SK-N-SH (cell line): ENCODE results near the gene NPEPL1. TPM values are rescaled to one million over a fixed set of nuclear protein-coding genes. Genes with fewer than 3 reads are reported as not detected.
A peak's percentile ranks its signal among the peaks of the same experiment; 100 is the strongest.

Experiments
- CTCF ChIA-PET: fragments of 300-600, 350-600 bp; formaldehyde crosslinking; extraction: SDS; loops from one replicate; lab custom pipeline; 2021; lab: Yijun Ruan, JAX
- POLR2A ChIA-PET: fragments of 350-600 bp; sonication (Branson Sonifier 250); formaldehyde crosslinking; extraction: SDS; loops from one replicate; lab custom pipeline; 2020; ENCODE audit warnings: antibody characterized with exemption, inconsistent platforms; lab: Yijun Ruan, JAX
- DNase-seq: peaks from one replicate; pipeline ENCODE4 v3.0.0; 2012
- H2AFZ ChIP-seq: fragments of 200-600 bp; sonication (generic); 2 replicates; pipeline ENCODE4 v1.8.1; 2016; ENCODE audit warnings: antibody characterized with exemption, mild to moderate bottlenecking, low read depth
- H3F3A ChIP-seq: fragments of 200-600 bp; sonication (generic); replicated peaks from 2 replicates; pipeline ENCODE3; 2016; ENCODE audit warnings: antibody characterized with exemption, mild to moderate bottlenecking; ENCODE audit not compliant: insufficient read depth
- H3K27ac ChIP-seq, 2 experiments: fragments of 200-500 bp in 1 of 2; fragments of 200-600 bp in 1 of 2; sonication (Bioruptor generic) in 1 of 2; sonication (generic), shearing (Covaris generic) in 1 of 2; 2 replicates each; pipeline versions ENCODE4 v1.5.1 to v1.6.1; 2014 to 2016; ENCODE audit warnings: low read depth in 2 of 2, inconsistent platforms in 1 of 2, low read length in 1 of 2, mild to moderate bottlenecking in 1 of 2, mixed read lengths in 1 of 2
- H3K27me3 ChIP-seq: fragments of 200-600 bp; sonication (generic), shearing (Covaris generic); 2 replicates; pipeline ENCODE4 v1.6.1; 2016; ENCODE audit warnings: mixed run types; ENCODE audit not compliant: insufficient read depth
- H3K36me3 ChIP-seq, 2 experiments: fragments of 200-500 bp in 1 of 2; fragments of 200-600 bp in 1 of 2; sonication (Bioruptor generic) in 1 of 2; sonication (generic) in 1 of 2; replicated peaks in 1 of 2; 2 replicates each; pipeline versions ENCODE3 to v1.5.1; 2014 to 2016; ENCODE audit warnings: low read length in 1 of 2, mild to moderate bottlenecking in 1 of 2; ENCODE audit not compliant: insufficient read depth in 2 of 2, control insufficient read depth in 1 of 2
- H3K4me1 ChIP-seq, 2 experiments: fragments of 200-500 bp in 1 of 2; fragments of 200-600 bp in 1 of 2; sonication (Bioruptor generic) in 1 of 2; sonication (generic), shearing (Covaris generic) in 1 of 2; 2 replicates each; pipeline versions ENCODE4 v1.5.1 to v1.6.1; 2014 to 2016; ENCODE audit warnings: low read depth in 1 of 2, low read length in 1 of 2, mixed run types in 1 of 2; ENCODE audit not compliant: insufficient read depth in 2 of 2, control insufficient read depth in 1 of 2
- H3K4me2 ChIP-seq: fragments of 200-600 bp; sonication (generic), shearing (Covaris generic); 2 replicates; pipeline ENCODE4 v1.6.1; 2017; ENCODE audit warnings: mixed run types
- H3K4me3 ChIP-seq, 2 experiments: fragments of 200-500 bp in 1 of 2; fragments of 200-600 bp in 1 of 2; sonication (Bioruptor generic) in 1 of 2; sonication (generic), shearing (Covaris generic) in 1 of 2; 2 replicates each; pipeline versions ENCODE4 v1.5.1 to v1.8.1; 2014 to 2016; ENCODE audit warnings: low read depth in 2 of 2, inconsistent platforms in 1 of 2, low read length in 1 of 2, mild to moderate bottlenecking in 1 of 2, mixed read lengths in 1 of 2, moderate library complexity in 1 of 2
- H3K79me2 ChIP-seq: fragments of 200-600 bp; sonication (generic); 2 replicates; pipeline ENCODE4 v1.8.1; 2017; ENCODE audit warnings: mild to moderate bottlenecking; ENCODE audit not compliant: insufficient read depth
- H3K9ac ChIP-seq: fragments of 200-600 bp; sonication (generic); 2 replicates; pipeline ENCODE4 v1.6.1; 2017; ENCODE audit warnings: mixed run types
- H3K9me2 ChIP-seq: fragments of 200-600 bp; sonication (generic); 2 replicates; pipeline ENCODE4 v1.6.1; 2017; ENCODE audit warnings: mixed run types
- H3K9me3 ChIP-seq: fragments of 200-600 bp; sonication (generic); 2 replicates; pipeline ENCODE4 v1.6.1; 2017; ENCODE audit warnings: mixed run types, mild to moderate bottlenecking, moderate library complexity
- H4K20me1 ChIP-seq: fragments of 200-600 bp; sonication (generic); 2 replicates; pipeline ENCODE4 v1.6.1; 2017; ENCODE audit warnings: mild to moderate bottlenecking, mixed run types; ENCODE audit not compliant: insufficient read depth
- FOXJ3 ChIP-seq: sonication (generic); formaldehyde crosslinking; IDR thresholded peaks from 2 replicates; pipeline ENCODE4 v1.5.1; 2020; ENCODE audit warnings: mild to moderate bottlenecking, missing genetic modification reagents
- FOXM1 ChIP-seq: IDR thresholded peaks from 2 replicates; pipeline ENCODE4 v1.4.0; 2012; ENCODE audit warnings: low read depth, mild to moderate bottlenecking
- GABPA ChIP-seq: IDR thresholded peaks from 2 replicates; pipeline ENCODE4 v1.4.0; 2012; ENCODE audit warnings: low read depth, mild to moderate bottlenecking
- GATA2 ChIP-seq: sonication (generic); formaldehyde crosslinking; IDR thresholded peaks from 2 replicates; pipeline ENCODE4 v1.5.0; 2020; ENCODE audit warnings: mild to moderate bottlenecking, missing genetic modification reagents
- JUND ChIP-seq: IDR thresholded peaks from 2 replicates; pipeline ENCODE4 v1.4.0; 2012
- MXI1 ChIP-seq: IDR thresholded peaks from 2 replicates; pipeline ENCODE4 v1.6.1; 2012; ENCODE audit warnings: mild to moderate bottlenecking, low read depth, low read length, improper control_type of control experiment
- NFIC ChIP-seq: IDR thresholded peaks from 2 replicates; pipeline ENCODE4 v1.4.0; 2012; ENCODE audit warnings: borderline replicate concordance
- RAD21 ChIP-seq: IDR thresholded peaks from 2 replicates; pipeline ENCODE4 v1.6.1; 2012; ENCODE audit warnings: mild to moderate bottlenecking, low read length
- RCOR1 ChIP-seq: fragments of 150-350 bp; IDR thresholded peaks from 2 replicates; pipeline ENCODE4 v1.6.1; 2017; ENCODE audit warnings: antibody characterized with exemption, low read length
- RFX5 ChIP-seq: IDR thresholded peaks from 2 replicates; pipeline ENCODE4 v1.6.1; 2012; ENCODE audit warnings: mild to moderate bottlenecking, improper control_type of control experiment, low read length
- RXRA ChIP-seq: IDR thresholded peaks from 2 replicates; pipeline ENCODE4 v1.4.0; 2012; ENCODE audit warnings: low read depth, mild to moderate bottlenecking, borderline replicate concordance
- SIN3A ChIP-seq: IDR thresholded peaks from 2 replicates; pipeline ENCODE4 v1.6.1; 2012; ENCODE audit warnings: low read depth, mild to moderate bottlenecking, low read length, moderate library complexity, borderline replicate concordance
- TAF1 ChIP-seq: IDR thresholded peaks from 2 replicates; pipeline ENCODE4 v1.6.1; 2012; ENCODE audit warnings: low read depth, mild to moderate bottlenecking, low read length, moderate library complexity, borderline replicate concordance
- TCF12 ChIP-seq: IDR thresholded peaks from 2 replicates; pipeline ENCODE4 v1.4.0; 2012
- TEAD4 ChIP-seq: IDR thresholded peaks from 2 replicates; pipeline ENCODE4 v1.4.0; 2012; ENCODE audit warnings: mild to moderate bottlenecking, borderline replicate concordance; ENCODE audit not compliant: insufficient read depth
- YY1 ChIP-seq: IDR thresholded peaks from 2 replicates; pipeline ENCODE4 v1.4.0; 2012; ENCODE audit warnings: low read depth, mild to moderate bottlenecking
- WGBS: methylation state at CpG from one replicate; pipeline ENCODE4 v1.1.6; 2017; ENCODE audit warnings: low lambda C conversion rate; 5-methylcytosine and 5-hydroxymethylcytosine counted together
- polyA plus RNA-seq, 3 experiments: library from polyadenylated mRNA; depleted of rRNA; stranded (reverse); fragments of >200 nt; gene quantifications; 2 replicates each; pipeline ENCODE4 v1.2.3, GENCODE V29; 2012
- TF ChIP-seq, protein P1 (sequence below): IDR thresholded peaks from 2 replicates; pipeline ENCODE4 v1.4.0; 2012; ENCODE audit warnings: low read depth
- TF ChIP-seq, protein P2 (sequence below): fragments of 150-350 bp; IDR thresholded peaks from 2 replicates; pipeline ENCODE4 v1.6.1; 2016; ENCODE audit warnings: mild to moderate bottlenecking, low read depth, low read length
- TF ChIP-seq, protein P3 (sequence below): IDR thresholded peaks from 2 replicates; pipeline ENCODE4 v1.6.1; 2012; ENCODE audit warnings: mild to moderate bottlenecking, low read depth, low read length, moderate library complexity
- TF ChIP-seq, protein P4 (sequence below): fragments of 200-600 bp; sonication (generic); IDR thresholded peaks from 2 replicates; pipeline ENCODE4 v1.6.1; 2017; ENCODE audit warnings: antibody characterized with exemption, mild to moderate bottlenecking, moderate library complexity

NPEPL1 gene
- polyA plus RNA-seq, 1 of the 3 experiments (the other 2 are of a cell fraction), result 2.8 TPM

DNA sequence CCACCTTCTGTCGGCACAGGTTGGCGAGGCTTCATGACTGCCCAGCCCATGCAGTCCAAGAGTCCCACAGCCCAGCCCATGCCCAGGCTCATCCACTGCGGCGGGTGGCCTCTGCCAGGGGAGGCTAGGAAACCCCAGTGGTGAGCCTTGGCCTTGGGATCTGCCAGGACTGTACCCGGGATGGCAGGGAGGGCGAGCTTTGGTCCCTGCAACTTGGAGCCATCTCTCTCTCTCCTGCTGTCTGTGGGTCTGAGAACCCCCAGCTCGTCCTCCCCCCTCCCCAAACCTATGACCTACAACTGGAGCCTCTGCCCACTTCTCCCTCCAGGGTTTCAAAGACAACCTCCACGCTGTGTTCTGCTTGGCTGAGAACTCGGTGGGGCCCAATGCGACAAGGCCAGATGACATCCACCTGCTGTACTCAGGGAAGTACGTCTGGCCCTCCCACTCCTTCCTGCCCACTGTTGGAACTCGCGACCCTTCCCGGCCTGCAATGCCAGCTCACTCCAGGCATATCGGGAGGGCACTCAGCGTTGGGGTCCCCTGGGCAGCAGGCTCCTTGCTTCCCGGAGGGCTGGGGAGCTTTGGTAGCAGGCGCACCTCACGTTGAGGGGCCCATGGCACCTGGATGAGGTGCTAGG, 19.7 kb downstream of the NPEPL1 start:
- 83% methylated on average over 9 of the region's 19 CpGs for WGBS
- H3K27me3 ChIP-seq, result no peaks in the 10 kb centered on the region
- H3K36me3 ChIP-seq, result no peaks in the 10 kb centered on the region
- ChIA-PET CTCF (interaction anchor here (0.8 kb wide), 1 partner anchor 10 kb away, joined by 3 read pairs; no protein-coding TSS in a partner anchor), POLR2A (no interaction called here)
- TF ChIP-seq RAD21, result no peak
- TF ChIP-seq TAF1, result no peak
- no peak for TF ChIP-seq GATA2 (CRISPR knock-in tag)
- TF ChIP-seq NFIC, result no peak
- TF ChIP-seq SIN3A, result no peak
- no peak overlapping the region for H3K9ac ChIP-seq
- no peak overlapping the region for H3K27ac ChIP-seq
- DNase-seq, result peak; percentile 12
- no peak overlapping the region for H3K4me2 ChIP-seq
- no peaks in the 10 kb centered on the region for H3K9me3 ChIP-seq
- H2AFZ ChIP-seq, result no peak overlapping the region
- H3K4me1 ChIP-seq, result peaks cover 0 to 5% of the 10 kb centered on the region in 2 experiments; a peak in 1 of 4 replicates
- H4K20me1 ChIP-seq, result no peaks in the 10 kb centered on the region
- H3K79me2 ChIP-seq, result no peaks in the 10 kb centered on the region
- no peaks in the 10 kb centered on the region for H3K9me2 ChIP-seq
- no peaks in the 10 kb centered on the region for H3F3A ChIP-seq
- no peak overlapping the region for H3K4me3 ChIP-seq

DNA sequence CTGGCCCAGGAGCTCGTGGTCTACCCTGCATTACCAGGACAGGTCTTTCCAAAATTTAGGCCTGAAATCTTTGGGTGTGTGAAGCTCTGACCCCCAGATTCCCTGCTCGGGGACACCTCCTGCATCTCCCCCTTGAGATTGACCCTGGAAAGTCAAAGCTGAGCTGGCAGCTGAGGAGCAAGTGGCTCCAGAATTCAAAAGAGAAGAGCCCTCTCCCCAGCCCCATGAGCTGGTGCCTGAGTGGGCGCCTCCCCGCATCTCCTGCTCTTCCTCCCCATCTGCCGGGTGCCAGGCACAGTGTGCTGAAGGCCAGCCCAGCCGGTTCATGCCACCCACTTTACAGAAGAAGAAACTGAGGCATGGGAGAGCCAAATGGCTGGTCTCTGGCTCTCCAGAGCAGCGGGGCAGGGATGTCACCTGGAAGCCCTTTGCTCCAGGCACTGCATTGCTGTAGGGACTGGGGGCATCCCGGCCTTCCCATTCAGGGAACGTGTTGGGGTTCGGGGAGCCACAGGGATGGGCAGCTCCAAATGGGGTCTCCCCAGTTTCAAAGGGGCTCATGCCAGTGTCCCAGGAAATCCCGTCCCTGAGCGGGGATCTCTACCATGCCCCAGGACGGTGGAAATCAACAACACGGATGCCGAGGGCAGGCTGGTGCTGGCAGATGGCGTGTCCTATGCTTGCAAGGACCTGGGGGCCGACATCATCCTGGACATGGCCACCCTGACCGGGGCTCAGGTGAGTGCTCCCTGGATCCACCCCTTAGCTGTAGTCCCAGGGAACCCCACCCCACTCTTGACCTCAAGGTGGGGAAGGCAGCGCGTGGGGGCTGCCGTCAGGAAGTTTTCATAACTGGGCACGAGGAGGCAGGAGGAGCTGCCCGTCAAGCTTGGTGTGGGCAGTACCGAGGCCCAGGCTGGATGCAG, 20.5 kb downstream of the NPEPL1 start:
- DNase-seq, result peak; percentile 19
- Histone ChIP-seq H3K4me3 (no peak overlapping the region), H3K79me2 (no peaks in the 10 kb centered on the region), H3K9me3 (no peaks in the 10 kb centered on the region), H3K4me2 (no peak overlapping the region), H3K36me3 (no peaks in the 10 kb centered on the region), H4K20me1 (no peaks in the 10 kb centered on the region), H3K4me1 (peaks cover 0 to 5% of the 10 kb centered on the region in 2 experiments; a peak in 1 of 4 replicates), H2AFZ (no peak overlapping the region), H3K9me2 (no peaks in the 10 kb centered on the region), H3F3A (no peaks in the 10 kb centered on the region), H3K27ac (no peak overlapping the region), H3K27me3 (no peaks in the 10 kb centered on the region), H3K9ac (no peak overlapping the region)
- POLR2A ChIA-PET, result no interaction called here
- 81% methylated on average over 6 of the region's 24 CpGs for WGBS
- CTCF ChIA-PET, result interaction anchor here (0.6 to 0.8 kb wide), 2 partner anchors 10 to 62 kb away, joined by 3 read pairs; partner anchors contain the start of gene STX16
- TF ChIP-seq TEAD4 (no peak), RCOR1 (no peak), NFIC (no peak), RXRA (no peak), SIN3A (no peak), TCF12 (no peak), JUND (no peak), MXI1 (no peak), RFX5 (no peak), FOXJ3 (CRISPR knock-in tag) (no peak), GABPA (no peak), YY1 (no peak), FOXM1 (no peak)
- TF ChIP-seq, protein P1, sequence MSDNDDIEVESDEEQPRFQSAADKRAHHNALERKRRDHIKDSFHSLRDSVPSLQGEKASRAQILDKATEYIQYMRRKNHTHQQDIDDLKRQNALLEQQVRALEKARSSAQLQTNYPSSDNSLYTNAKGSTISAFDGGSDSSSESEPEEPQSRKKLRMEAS, result no peak
- TF ChIP-seq, protein P2, sequence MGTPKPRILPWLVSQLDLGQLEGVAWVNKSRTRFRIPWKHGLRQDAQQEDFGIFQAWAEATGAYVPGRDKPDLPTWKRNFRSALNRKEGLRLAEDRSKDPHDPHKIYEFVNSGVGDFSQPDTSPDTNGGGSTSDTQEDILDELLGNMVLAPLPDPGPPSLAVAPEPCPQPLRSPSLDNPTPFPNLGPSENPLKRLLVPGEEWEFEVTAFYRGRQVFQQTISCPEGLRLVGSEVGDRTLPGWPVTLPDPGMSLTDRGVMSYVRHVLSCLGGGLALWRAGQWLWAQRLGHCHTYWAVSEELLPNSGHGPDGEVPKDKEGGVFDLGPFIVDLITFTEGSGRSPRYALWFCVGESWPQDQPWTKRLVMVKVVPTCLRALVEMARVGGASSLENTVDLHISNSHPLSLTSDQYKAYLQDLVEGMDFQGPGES, result no peak
- TF ChIP-seq, protein P3, sequence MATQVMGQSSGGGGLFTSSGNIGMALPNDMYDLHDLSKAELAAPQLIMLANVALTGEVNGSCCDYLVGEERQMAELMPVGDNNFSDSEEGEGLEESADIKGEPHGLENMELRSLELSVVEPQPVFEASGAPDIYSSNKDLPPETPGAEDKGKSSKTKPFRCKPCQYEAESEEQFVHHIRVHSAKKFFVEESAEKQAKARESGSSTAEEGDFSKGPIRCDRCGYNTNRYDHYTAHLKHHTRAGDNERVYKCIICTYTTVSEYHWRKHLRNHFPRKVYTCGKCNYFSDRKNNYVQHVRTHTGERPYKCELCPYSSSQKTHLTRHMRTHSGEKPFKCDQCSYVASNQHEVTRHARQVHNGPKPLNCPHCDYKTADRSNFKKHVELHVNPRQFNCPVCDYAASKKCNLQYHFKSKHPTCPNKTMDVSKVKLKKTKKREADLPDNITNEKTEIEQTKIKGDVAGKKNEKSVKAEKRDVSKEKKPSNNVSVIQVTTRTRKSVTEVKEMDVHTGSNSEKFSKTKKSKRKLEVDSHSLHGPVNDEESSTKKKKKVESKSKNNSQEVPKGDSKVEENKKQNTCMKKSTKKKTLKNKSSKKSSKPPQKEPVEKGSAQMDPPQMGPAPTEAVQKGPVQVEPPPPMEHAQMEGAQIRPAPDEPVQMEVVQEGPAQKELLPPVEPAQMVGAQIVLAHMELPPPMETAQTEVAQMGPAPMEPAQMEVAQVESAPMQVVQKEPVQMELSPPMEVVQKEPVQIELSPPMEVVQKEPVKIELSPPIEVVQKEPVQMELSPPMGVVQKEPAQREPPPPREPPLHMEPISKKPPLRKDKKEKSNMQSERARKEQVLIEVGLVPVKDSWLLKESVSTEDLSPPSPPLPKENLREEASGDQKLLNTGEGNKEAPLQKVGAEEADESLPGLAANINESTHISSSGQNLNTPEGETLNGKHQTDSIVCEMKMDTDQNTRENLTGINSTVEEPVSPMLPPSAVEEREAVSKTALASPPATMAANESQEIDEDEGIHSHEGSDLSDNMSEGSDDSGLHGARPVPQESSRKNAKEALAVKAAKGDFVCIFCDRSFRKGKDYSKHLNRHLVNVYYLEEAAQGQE, result no peak
- TF ChIP-seq, protein P4, sequence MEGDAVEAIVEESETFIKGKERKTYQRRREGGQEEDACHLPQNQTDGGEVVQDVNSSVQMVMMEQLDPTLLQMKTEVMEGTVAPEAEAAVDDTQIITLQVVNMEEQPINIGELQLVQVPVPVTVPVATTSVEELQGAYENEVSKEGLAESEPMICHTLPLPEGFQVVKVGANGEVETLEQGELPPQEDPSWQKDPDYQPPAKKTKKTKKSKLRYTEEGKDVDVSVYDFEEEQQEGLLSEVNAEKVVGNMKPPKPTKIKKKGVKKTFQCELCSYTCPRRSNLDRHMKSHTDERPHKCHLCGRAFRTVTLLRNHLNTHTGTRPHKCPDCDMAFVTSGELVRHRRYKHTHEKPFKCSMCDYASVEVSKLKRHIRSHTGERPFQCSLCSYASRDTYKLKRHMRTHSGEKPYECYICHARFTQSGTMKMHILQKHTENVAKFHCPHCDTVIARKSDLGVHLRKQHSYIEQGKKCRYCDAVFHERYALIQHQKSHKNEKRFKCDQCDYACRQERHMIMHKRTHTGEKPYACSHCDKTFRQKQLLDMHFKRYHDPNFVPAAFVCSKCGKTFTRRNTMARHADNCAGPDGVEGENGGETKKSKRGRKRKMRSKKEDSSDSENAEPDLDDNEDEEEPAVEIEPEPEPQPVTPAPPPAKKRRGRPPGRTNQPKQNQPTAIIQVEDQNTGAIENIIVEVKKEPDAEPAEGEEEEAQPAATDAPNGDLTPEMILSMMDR, result no peak
